NAMALWA (cell line): ENCODE results near the gene LMNTD1.
A peak's percentile ranks its signal among the peaks of the same experiment; 100 is the strongest.
"Not testable (repeated sequence)": the region's sequence is repeated elsewhere in the genome, so short reads cannot be mapped to it uniquely, and the experiment has no call there.

Source experiments
- DNase-seq: peaks from one replicate; pipeline ENCODE4 v3.0.0-alpha.2; 2015; ENCODE audit warnings: low spot score

LMNTD1 gene

DNA sequence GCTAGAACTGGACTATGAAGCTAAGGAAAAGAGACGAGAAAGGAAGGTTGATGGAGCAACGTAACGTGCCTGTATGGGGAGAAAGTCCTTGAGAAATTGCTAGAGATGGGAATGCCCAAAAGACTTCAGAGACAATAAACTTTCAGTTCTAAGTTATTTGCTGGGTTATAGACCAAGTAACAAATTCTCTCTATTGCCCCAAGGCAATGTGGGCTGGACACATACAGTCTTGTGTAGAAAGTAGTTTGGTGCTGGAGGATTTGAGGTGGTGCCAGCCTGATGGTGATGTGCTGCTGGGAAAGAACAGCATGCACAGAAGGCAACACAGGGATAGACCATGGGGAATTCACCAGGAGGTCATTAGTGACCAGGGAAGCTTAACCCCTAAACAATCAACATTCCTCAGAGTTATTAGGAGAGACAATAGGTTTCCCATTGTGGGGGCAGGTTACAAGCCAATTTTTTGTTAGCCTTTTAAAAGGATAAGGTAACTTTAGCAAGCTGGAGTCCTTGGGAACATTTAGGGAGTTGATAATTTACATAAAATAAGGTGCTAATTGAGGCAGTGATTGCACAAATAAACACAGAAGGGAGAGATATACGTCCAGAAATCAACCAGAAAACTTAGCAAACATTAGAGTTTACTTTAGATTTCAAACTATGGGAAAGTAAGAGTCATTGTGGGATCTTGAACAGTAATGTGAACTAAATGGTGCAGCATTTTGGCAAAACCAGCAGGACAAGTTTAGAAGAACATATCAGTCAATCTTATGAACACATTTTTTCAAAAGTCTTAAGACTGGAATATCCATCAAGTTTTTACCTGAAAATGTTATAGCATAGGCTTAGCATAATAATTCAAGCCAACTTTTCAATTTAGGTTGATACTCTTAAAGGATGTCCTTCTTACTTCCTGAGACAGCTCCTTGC lies 61.4 kb downstream of the LMNTD1 start:
- no peak for DNase-seq

DNA sequence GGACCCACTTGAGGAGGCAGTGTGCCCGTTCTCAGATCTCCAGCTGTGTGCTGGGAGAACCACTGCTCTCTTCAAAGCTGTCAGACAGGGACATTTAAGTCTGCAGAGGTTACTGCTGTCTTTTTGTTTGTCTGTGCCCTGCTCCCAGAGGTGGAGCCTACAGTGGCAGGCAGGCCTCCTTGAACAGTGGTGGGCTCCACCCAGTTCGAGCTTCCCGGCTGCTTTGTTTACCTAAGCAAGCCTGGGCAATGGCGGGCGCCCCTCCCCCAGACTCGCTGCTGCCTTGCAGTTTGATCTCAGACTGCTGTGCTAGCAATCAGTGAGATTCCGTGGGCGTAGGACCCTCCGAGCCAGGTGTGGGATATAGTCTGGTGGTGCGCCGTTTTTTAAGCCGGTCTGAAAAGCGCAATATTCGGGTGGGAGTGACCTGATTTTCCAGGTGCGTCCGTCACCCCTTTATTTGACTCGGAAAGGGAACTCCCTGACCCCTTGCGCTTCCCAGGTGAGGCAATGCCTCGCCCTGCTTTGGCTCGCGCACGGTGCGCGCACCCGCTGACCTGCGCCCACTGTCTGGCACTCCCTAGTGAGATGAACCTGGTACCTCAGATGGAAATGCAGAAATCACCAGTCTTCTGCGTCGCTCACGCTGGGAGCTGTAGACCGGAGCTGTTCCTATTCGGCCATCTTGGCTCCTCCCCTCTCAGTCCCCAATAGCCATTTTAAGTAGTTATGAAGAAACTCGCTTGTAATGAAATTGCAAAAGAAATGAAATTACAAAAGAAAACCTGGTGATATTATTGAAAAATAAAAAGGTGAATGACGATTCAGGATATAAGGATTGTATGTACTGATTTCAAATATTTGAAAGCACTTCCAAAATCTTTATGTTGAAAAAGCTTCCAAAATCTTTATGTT lies 63.9 kb downstream of the LMNTD1 start:
- DNase-seq = not testable (repeated sequence)

GRCh38 chr12:25482625-25483024 lies 70.5 kb downstream of the LMNTD1 start:
- DNase-seq = no peak

- no peak for DNase-seq
Measured at GRCh38 chr12:25480145-25480544, 72.9 kb downstream of the LMNTD1 start.

DNA sequence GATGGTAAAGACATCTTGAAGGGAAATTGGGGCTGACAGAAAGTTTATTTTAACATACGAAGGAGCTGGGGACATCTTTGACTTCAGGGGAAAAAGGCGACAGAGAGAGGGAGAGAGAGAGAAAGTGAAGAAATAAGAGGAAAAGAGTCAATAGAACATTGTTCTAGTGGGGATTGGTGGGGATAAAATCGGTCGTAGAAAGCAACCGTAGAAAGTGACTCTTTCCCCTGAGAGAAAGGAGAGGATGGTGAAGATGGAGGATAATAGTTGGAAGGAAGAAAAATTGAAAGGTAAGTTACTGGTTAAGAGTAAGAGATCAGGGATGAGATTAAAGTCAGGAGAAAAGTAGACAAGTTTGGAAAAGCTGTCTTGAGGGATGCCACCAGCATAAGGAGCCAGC lies 75.9 kb downstream of the LMNTD1 start:
- DNase-seq = no peak

- no peak for DNase-seq
Measured at GRCh38 chr12:25472453-25472852, 80.6 kb downstream of the LMNTD1 start.

GRCh38 chr12:25469861-25470260 lies 83.2 kb downstream of the LMNTD1 start:
- DNase-seq = no peak

DNA sequence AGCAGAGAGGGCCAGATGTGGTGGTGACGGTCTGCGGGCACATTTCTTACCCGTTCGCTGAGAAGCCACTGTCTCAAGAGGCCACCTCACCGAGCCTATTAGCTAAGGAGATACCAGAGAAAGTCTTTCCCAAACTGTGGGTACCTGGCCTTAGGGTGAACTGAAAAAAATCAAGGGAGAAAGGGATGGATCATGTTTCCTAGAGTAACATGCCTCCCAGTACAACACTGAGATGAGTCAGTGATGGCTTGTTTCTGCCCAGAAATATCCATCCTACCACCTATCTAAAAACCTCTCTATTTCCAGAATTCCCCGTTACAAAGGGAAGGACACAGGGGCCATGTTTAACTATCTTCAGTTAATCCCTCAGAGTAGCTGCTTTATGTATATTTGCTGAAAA lies 83.7 kb downstream of the LMNTD1 start:
- no peak for DNase-seq

GRCh38 chr12:25463521-25463920 lies 89.6 kb downstream of the LMNTD1 start:
- no peak for DNase-seq

DNA sequence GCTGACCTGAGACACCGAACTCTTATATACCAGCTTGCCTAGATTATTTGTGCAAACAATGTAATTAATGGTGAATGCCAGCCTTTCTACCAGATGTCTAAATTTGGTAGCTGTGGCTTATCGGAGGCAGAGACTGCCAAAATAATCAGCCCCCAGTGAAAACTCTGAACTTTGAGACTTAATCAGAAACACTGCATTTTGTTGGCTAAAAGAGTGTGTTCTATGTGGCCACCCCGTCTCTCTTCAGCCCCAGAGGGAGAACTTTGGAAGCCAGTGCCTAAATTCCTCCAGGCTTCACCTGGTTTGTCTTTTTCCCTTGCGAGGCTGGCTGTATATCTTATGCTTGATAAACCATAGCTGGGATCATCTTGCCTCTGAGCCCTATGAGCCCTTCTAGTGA lies 90.1 kb downstream of the LMNTD1 start:
- no peak for DNase-seq

DNA sequence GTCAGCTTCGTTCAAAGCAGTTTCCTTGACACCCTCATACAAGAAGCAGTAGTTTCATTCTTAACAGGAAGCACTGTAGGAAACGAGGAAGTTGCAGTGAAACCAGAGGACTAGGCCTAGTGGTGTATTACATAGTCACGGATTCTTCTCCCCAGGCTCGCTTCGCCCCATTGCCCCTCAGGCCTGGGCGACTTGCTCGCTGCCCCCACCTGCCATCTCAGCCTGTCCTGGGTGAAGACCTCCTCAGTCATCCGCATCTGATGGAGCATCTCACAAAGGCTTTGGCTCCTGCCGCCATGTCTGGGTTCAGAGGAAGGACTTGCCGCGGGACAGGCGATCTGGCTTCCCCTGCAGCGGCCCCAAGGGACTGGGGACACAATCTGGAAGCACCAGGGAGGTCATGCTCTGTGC lies 93.5 kb downstream of the LMNTD1 start:
- peak; percentile 50 for DNase-seq

GRCh38 chr12:25458047-25458552 lies 95.0 kb downstream of the LMNTD1 start:
- DNase-seq = no peak

- DNase-seq = no peak
Measured at GRCh38 chr12:25456474-25456873, 96.6 kb downstream of the LMNTD1 start.

DNA sequence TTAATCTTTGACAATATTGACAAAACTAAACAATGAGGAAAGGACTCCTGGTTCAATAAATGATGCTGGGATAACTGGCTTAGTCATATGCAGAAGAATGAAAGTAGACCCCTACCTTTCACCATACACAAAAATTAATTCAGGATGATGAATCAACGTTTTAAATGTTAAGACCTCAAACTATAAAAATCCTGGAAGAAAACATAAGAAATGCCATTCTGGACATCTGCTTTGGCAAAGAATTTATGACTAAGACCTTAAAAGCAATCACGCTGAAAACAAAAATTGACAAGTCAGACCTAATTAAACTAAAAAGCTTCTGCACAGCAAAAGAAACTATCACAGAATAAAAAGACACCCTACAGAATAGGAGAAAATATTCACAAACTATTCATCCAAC lies 97.4 kb downstream of the LMNTD1 start:
- DNase-seq = no peak

DNA sequence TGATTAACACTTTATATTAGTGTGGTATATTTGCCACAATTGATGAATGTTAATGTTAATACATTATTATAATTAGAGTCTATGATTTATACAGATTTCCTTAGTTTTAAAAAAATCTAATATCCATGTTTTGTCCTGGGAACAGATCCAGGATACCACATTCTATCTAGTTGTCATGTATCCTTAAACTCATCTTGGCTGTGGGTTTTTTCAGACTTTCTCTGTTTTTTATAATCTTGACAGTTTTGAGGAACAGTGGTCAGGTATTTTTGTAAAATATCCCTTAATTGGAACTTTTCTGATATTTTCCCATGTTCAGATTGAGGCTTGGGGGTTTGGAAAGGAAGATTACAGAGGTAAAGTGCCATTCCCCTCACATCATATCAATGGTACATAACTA lies 104.1 kb downstream of the LMNTD1 start:
- no peak for DNase-seq

- DNase-seq = no peak
Measured at GRCh38 chr12:25447046-25447445, 106.0 kb downstream of the LMNTD1 start.

DNA sequence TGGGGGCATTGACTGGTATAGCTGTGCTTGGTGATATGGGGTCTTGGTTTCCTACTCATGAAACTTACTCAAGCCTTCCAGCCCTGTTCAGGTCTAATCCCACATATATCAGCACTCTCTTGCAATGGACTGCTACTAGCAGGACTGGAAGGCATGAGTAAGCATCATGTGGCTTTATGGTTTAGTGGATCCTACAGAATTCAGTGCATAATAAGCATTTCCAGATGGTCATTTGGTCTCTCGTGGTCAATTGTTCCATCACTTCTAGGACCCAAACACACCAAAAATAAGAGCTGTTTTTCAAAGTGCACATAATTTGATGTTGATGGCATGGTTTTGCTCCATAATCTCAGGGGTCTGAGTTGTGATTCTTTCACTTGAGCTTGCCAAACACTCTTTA lies 114.4 kb downstream of the LMNTD1 start:
- DNase-seq = no peak

- peak; percentile 86 for DNase-seq
Measured at GRCh38 chr12:25436206-25437030, 116.7 kb downstream of the LMNTD1 start.

GRCh38 chr12:25435431-25435830 lies 117.7 kb downstream of the LMNTD1 start:
- DNase-seq = no peak

DNA sequence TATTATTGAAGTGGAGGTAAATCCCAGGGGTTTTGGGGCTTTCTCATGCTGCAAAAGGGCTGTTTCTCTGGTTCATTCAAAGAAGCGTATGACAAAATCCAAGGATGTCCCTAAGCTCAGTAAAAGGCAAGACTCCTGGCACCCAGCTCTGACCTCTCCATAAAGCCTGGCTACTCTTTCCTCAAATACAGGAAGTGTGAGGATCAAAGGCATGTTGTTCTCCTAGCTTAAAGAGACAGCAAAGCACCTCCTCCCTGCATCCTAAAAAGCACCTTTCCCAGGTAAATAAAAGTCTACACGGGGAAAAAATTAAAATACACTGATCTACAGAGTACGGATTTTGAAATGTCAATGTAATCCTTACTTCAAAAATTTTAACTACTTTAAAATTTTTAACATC lies 118.6 kb downstream of the LMNTD1 start:
- DNase-seq = no peak

DNA sequence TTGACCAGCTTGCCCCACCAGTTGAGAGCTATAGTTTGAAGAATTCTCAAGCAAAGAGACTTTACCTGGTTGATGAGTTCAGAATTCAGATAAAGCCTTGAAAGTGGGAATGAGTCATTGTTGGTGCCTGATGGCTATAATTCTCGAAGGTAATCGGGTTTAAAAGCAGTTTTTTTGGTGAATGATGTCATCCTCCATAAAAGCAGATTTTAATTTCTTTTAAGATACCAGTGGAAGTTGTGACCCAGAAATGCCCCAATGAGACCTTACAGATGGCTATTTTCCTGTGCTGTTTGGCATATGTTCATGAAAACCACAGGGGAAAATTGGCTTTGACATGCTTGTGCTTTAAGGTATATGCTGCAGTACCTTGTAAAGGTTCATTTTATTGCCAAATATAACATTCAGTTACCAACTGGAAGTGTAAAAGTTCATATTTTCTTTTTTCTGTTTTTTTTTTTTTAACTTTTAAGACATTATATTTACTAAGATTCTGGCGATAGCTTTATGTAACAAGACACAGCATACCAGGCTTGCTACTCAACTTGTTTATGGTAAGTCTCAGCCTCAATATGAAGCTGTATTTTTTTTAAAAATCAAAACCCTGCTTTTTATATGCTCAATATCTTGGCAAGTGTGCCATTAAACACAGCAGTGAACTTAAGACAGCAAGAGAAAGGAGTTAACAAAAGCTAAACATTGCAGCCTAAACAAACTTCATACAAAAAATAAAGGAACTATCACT lies 119.3 kb downstream of the LMNTD1 start:
- no peak for DNase-seq
